Measurements from ENCODE around the gene PLA2G4C.

- TF ChIP-seq POLR2AphosphoS5 (IDR thresholded peaks at IDR 0.05) (no peak), CTCF (IDR thresholded peaks at IDR 0.05 in 8 of 11, conservative IDR thresholded peaks at IDR 0.05 in 3 of 11) (no peak)
Measured at GRCh38 chr19:48121066-48121465, 10.4 kb upstream of the PLA2G4C start.

All from spleen (tissue), 7 donors.